Measurements from ENCODE around the gene RBKS.
"Not testable (repeated sequence)": the region's sequence is repeated elsewhere in the genome, so short reads cannot be mapped to it uniquely, and the experiment has no call there.

The RBKS gene

GRCh38 chr2:27796791-27797765 lies 93.1 kb downstream of the RBKS start:
- peak in 1 of 2 experiments; percentile 12 for DNase-seq

DNA sequence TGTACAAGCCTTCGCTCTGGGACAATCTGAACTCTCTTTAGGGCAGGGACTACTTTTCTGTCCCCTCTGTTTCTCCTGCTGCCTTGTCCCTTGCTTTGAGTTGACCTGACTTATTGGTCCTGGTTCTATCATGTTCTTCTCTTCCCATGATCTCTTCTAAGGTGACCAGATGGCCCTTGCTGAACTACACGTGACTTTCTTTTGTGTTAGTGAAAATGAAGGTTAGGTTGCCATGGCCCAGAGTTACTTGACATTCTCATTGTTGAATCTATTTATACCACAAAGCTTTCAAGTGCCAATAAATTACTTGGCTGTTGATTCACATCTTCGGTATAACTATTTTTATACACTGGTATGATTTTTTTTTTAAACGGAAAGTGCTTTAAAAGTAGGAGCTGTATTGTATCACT lies 94.3 kb downstream of the RBKS start:
- DNase-seq: no peak

- DNase-seq: no peak
Observed at GRCh38 chr2:27795093-27795834, 94.9 kb downstream of the RBKS start.

DNA sequence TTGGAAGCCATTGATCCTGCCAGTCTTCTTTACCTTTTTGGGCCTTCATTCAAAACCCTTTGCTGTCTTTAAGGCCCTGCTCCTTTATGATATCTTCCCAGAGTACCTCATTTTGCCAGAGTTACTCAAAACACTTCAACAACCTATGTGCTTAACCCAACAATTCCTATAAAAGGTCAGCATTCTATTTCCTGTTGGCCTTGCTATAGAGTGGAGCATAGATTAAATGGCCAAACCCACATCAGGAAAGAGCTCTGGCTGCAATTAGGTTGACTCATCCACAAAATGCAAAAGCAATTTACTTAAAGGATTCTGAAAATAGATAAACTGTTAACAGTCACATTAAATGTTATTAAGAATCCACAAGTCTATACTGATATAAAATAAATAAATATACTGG lies 97.4 kb downstream of the RBKS start:
- DNase-seq: no peak

DNA sequence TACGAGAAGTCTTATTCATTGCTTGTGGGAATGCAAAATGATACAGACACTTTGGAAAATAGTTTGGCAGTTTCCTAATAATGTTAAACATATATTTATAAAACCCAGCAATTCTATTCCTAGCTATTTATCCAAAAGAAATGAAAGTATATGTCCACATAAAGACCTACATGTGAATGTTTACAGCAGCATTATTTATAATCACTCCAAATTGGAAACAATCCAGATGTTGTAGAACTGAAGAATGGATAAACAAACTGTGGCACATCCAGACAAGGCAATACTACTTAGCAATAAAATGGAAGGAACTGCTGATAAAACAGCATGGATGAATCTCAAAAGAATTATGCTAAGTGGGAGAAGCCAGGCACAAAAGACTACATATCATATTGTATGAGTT lies 99.4 kb downstream of the RBKS start:
- no peak for DNase-seq

- DNase-seq: no peak
Observed at GRCh38 chr2:27782701-27783100, 107.5 kb downstream of the RBKS start.

DNA sequence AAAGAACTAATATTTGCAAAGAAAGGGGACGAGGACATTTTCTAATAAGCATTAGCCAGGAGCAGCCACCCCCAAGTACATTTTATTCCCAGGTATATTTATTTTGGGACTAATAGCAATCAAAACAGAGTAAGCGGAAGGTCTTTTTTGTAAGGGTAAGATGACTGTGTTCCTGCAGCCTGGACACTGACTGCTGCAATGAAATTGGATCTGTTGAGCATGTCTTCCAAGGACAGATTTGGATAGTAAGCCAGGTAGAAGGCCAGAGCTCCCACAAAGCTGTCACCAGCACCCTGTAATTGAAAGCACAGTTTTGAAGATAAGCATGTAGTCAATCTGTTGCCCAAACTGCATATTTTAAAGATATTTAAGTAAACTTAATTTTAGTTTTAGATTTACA lies 108.7 kb downstream of the RBKS start:
- DNase-seq: no peak

DNA sequence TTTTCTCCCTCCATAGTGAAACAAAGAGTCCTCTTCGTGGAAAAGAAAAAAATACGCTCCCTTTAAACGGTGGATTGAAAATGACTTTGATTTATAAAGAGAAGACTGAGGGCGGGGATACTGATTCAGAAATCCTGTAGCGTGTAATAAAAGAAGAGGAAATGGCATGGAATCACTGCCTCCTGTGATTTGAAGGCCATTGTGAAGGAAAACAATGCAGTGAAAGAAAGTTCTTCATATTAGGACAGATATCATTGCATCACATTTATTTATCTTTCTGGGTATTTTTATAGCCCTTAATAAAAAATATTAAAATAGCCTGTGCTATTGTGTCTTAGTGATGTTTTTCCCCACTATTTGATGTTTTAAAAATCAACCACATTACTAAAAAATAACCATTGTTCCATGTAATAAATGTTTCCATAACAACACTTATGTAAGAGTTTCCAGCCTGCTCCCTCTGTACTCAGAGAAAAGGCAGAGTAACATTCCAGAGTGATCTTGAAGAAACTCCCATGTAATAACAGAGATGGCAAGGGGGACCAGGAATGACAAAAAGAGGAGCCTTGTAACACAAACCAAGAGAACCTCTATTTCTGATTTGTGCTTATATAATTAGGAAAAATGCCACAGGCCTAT lies 110.7 kb downstream of the RBKS start:
- no peak for DNase-seq

GRCh38 chr2:27776696-27777095 lies 113.5 kb downstream of the RBKS start:
- no peak for DNase-seq

DNA sequence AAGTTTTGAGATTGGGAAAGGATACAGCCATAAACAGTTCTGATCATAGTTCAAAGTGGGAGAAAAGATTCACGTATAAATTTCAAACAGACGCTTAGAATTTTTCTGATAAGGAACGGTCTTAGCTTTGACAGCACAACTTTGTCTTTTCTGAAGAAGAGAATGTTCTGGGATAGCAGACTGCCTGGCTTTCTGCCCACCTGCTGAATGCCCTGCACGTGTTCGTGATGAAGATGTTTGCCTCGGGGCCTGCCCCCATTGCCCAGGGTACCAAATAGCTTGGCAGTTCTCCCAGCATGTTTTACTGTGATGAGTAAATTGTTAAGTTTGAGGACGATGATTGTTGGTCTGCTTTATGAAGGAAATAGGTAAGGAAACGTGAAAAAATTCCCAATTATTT lies 114.1 kb downstream of the RBKS start:
- DNase-seq: no peak

GRCh38 chr2:27773959-27774358 lies 116.2 kb downstream of the RBKS start:
- DNase-seq: peak; percentile 17 to 33

DNA sequence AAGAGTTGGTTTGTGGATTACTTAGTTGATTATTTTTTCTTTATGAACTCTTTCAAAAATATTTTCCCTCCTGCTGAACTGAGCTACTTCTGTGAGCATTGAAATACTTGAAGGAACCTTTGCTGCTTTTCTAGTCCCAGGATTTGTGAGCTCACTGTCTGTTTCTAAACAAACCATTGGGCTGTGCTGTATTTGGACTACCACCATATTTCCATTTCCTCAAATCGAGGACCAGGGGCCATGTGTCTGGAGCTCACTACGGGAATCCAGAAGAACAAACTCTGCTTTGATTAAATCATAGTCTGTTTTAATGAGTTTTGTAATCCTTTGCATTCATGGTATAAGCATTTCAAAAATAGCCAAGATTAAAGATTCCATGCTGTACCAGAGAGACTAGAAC lies 117.4 kb downstream of the RBKS start:
- DNase-seq: peak in 1 of 2 experiments; percentile 20

- peak; percentile 82 to 85 for DNase-seq
Observed at GRCh38 chr2:27771548-27772335, 118.4 kb downstream of the RBKS start, which contains the start of gene MRPL33. TSS of gene MRPL33 (plus strand) at chr2:27771719. CDS start at chr2:27771778, 59 bp downstream.

DNA sequence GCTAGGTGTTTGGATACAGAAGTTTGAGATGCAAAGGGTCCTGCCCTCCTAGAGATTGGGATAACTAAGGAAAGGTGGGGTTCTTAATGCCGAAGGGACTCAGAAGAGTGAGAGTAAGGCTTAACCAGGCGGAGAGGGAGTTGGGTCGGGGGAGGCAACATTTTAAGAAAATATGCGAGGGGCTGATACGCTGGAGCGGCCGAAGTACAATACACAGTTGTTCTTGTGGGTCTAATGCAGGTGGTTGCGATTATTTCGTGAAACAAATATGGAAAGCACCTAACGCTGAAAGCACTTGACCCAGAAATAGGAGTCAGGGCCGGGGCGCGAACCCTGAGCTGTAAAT lies 119.0 kb downstream of the RBKS start:
- DNase-seq: no peak

DNA sequence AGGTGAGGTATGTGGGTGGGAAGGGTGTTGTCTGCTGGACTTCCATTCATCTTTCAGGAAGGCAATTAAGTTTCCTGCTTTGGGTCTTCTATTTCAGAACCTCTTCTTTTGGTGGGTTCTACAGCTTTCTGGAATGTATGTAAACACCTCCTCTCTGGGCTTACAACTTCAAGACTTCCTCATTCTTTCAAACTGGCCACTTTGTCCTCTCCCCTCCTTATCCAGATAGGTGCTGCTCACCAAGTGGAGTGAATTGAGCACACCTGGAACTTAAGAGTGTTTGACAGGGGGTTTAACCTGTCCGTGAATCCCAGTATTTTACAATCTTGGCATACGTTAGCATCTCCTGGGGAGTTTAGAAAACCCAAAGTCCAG lies 123.9 kb downstream of the RBKS start:
- no peak for DNase-seq

- DNase-seq: no peak
Observed at GRCh38 chr2:27765621-27766286, 124.4 kb downstream of the RBKS start.

- DNase-seq: not testable (repeated sequence)
Observed at GRCh38 chr2:27764526-27764925, 125.7 kb downstream of the RBKS start.

DNA sequence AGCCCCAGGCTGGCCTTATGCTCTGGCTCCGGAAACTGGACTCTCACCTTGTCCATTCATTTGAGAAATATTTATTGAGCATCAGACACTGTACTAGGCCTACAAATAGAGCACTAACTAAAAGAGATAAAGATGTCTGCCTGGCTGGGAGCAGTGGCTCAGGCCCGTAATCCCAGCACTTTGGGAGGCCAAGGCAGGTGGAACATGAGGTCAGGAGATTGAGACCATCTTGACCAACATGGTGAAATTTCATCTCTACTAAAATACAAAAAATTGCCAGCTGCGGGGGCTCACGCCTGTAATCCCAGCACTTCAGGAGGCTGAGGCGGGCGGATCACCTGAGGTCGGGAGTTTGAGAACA lies 126.3 kb downstream of the RBKS start:
- DNase-seq: no peak

GRCh38 chr2:27762951-27763906 lies 127.0 kb downstream of the RBKS start:
- DNase-seq: no peak

GRCh38 chr2:27756544-27757498 lies 133.4 kb downstream of the RBKS start:
- peak; percentile 81 to 83 for DNase-seq
